DMS53 (cell line): ENCODE results near the gene PINK1.
"Not testable (repeated sequence)": the region's sequence is repeated elsewhere in the genome, so short reads cannot be mapped to it uniquely, and the experiment has no call there.

Experiments used
- DNase-seq: peaks from one replicate; lab custom pipeline; 2025; lab: John Stamatoyannopoulos, UW

The PINK1 gene

GRCh38 chr1:20633190-20634064 lies at the start of gene PINK1:
PINK1 (plus strand) TSS chr1:20633458; CDS start chr1:20633549, 91 bp downstream.
- peak; percentile 93 for DNase-seq

- peak; percentile 28 for DNase-seq
Observed at GRCh38 chr1:20584890-20585289, 48.4 kb upstream of the PINK1 start.

DNA sequence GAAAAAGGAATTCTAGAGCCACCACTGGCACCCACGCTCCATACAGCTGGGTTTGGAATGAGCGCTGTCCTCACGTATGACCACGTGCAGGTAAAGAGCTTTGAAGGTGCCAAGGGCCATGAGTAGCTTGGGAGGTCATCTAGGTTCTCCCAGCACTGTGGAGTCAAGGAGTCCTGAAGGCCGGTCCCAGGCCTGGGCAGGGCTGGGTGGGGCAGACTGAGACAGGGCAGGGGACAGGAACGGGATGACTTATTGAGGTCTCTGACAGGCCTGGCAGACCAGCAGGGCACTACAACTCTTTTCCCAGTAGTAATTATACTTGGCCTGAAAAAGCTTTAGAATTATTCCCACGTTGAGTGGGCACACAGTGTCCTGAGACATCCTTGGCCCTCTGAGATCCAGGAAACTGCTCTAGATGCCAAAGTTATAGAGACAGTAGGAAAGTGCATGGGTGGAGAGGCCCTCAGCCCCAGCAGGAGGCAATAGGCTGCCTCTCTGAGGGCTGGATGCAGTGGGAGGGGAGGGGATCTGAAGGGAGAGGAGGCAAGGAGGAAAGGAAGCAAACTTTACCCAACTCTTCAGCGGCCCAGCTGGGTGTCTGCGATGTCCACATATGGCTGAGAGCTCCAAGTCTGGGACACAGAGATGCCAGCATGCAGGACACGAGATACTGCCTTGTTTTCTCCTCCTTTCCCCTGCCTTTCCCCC lies 46.2 kb upstream of the PINK1 start:
- no peak for DNase-seq

- DNase-seq = peak; percentile 42
Observed at GRCh38 chr1:20587661-20588053, 45.6 kb upstream of the PINK1 start.

DNA sequence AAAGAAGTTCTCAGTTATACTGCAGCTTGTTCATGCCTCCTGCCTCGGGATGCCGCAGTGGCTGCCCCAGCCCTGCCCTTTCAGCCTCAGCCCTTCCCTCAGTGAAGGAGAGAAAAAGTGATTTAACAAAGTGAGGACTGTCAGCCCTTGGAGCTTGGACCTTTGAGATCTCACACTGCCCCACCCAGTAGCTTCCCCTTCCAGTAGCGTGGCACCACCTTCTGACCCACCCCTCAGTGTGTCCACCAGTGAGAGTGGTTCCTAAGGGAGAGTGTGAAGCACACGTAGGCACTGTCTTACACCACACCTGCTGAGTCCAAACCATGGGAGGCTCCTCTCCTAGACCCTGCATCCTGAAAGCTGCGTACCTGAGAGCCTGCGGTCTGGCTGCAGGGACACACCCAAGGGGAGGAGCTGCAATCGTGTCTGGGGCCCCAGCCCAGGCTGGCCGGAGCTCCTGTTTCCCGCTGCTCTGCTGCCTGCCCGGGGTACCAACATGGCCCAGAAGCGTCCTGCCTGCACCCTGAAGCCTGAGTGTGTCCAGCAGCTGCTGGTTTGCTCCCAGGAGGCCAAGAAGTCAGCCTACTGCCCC lies 44.5 kb upstream of the PINK1 start, which contains the start of gene CDA:
Gene CDA, plus strand, starts transcription at position 464 of the 592 bp plus-strand sequence. Its CDS starts 33 bp downstream, at position 497.
- peak; percentile 19 for DNase-seq

- no peak for DNase-seq
Observed at GRCh38 chr1:20589331-20590278, 43.7 kb upstream of the PINK1 start.

DNA sequence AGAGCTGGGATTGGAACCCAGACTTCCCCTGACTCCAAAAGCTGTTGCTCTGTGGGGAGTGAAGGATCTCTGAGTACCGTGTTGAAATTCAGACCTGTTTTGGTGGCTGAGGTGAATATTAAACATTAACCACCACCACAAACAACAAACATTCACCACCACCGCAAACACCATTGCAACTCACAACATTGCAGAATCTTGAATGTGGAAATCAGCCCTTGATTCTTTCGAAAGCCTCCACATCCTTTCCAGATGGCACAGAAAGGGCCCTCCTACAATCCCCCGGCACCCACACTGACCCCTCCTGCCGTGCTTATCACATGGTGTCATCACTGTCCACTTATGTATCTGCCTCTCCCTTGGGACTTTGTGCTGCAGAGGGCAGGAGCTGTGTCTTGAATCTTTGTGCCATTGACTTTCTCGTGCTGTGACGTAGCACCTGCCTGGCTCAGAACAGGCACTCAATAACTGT lies 42.9 kb upstream of the PINK1 start:
- DNase-seq = no peak

DNA sequence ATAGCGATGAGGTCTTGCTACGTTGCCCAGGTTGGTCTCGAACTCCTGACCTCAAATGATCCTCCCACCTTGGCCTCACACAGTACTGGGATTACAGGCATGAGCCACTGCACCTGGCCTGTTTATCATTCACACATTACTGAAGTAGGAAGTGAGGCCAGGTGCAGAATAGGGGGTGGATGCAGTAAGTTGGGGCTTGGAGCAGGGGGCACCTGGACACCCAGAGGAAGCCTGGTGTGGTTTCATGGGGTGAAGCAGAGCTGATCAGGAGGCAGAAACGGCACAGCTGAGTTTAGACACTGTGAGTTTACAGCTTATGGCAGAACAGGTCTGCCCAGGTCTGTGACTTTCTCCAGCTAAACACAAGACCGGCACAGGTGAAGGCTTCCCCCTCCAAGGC lies 39.5 kb upstream of the PINK1 start:
- no peak for DNase-seq

DNA sequence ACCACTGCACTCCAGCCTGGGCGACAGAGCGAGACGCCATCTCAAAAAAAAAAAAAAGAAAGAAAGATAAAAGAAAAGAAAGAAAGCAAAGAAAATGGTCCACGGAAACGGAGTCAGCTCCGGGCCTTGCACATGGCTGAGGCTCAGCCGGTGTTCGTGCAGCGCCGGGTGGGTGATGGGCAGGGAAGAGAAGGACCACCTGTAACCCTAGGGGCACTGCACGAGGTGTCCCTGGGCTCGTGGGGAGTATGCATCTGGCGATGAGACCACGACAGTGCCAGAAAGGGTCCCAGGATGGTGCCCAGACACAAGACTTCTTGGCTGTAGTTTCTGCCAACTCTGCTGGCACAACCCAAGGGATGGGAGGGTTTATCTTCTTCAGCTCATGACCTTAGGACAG lies 38.5 kb upstream of the PINK1 start:
- no peak for DNase-seq

DNA sequence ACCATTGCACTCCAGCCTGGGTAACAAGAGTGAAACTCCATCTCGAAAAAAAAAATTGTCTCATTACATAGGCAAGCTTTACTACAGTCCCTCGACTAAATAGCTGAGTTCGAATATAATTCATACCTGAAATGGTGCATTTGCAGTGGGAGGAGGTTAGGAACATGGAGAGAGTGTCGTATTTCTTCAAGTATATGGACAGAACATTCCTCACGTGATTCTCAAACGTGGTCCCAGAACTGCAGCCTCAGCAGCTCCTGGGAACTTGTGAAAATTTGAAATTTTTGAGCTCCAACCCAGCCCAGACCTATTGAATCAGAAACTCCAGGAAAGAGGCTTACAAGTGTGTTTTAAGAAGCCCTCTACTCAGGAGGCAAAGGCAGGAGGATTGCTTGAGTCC lies 37.2 kb upstream of the PINK1 start:
- no peak for DNase-seq

DNA sequence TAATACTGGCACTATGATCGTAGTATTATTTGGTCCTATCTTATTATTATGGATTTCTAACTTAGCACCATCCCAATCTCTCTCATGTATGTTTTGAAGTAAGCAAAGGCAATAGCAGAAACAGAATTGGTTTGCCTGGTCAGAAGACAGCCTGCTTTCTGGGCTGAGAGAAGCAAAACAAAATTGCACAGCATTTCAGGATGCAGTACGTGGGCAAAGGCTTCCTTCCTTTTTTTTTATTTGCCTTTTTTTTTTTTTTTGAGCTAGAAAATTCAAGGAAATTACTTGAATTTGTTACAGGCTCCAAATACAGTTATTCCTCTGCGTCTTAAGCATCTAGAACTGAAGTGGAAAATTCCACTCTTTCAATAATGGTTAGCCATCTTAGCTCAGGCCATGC lies 35.6 kb upstream of the PINK1 start:
- DNase-seq = no peak

- DNase-seq = no peak
Observed at GRCh38 chr1:20600156-20600555, 33.1 kb upstream of the PINK1 start.

GRCh38 chr1:20601129-20601825 lies 32.0 kb upstream of the PINK1 start:
- no peak for DNase-seq

- no peak for DNase-seq
Observed at GRCh38 chr1:20602851-20603450, 30.3 kb upstream of the PINK1 start.

DNA sequence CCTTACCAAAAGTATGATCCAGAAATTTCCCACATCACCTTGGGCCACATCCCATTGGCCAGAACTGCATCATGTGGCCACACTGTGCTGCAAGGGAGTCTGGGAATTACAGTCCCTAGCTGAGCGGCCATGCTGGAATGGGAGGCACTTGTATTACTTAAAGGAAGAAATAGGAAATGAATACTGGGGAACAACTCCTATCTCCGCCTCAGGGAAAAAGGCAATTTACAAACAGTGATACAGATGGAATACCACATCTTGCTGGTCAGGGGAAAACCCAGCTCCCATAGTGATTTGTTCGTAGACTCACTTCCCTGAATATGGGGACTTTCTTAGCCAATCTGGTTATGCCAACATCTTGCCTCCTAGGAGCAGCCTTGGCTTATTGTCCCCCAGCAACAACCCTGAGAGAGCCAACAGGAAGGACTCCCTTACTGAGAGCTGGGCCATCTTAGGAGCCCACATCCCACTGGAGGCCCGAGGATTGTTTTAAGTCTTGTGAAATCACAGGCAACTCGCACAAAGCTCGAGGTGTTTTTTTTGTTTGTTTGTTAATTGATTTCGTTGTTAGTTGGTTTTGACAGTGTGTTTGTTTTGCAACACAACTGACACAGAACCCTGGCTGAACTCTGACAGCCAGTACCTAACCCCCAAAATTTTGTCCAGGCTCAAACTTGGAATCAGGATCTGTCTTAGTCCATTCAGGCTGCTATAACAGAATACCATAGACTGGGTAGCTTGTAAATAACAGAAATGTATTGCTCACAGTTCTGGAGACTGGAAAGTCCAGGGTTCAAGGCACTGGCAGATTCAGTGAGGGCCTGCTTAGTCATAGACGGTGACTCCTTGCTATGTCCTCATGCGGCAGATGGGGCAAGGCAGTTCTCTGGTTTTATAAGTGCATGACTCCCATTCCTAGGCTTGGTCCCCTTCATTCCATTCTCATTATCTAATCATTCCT lies 29.5 kb upstream of the PINK1 start:
- no peak for DNase-seq

- no peak for DNase-seq
Observed at GRCh38 chr1:20604678-20605077, 28.6 kb upstream of the PINK1 start.

DNA sequence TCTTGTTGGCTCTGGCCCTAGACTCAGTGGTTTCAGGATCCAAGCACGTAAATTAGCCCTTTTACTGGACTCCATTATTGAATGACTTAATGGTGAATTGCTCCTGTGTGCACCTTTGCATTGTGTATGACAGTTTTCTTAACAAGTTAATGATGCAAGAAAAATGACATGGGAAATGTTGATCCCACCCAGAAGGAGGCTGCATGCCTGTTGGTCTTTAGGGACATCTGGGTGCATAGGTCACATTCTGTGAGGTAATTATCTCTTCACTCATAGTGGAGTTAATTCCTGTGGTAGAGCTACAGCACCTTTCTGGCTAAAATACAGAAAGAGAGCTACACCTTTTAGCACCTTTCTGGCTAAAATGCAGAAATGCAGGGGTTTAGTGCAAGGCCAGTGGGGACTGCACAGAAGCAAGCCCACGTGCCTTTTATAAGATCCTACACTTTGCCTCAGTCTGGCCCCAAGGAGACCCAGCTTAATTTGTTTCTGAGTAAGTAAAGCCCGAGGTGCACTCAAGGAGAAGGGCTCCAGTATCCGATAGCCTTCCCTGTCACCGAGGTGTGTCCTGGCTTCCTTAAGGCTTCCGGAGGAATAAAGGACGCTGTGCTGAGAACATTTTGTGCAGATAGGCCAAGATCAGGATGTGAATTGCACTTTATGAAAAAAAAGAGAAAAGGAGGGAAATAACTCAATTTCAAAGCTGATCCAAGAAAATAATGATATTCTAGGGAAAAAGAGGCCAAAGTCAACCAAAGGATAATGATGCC lies 26.3 kb upstream of the PINK1 start:
- not testable (repeated sequence) for DNase-seq

DNA sequence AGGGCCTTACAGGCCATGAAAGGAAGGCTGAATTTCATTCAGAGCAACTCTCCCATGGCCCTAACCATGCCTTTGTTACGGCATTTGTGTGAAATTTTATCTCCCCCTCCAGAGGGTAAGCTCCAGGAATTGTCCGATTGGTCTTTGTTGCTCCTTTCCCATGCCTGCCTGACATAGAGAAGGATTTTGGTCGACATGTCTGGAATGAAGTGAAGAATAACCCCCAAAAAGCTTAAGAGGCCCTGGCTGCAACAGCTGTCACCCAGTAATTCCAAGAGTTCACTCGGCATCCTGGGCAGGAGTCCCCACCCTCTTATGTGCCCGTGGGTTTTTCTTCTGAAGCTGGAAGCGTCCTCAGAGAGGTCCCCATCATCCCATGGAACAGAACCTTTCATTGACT lies 23.7 kb upstream of the PINK1 start:
- DNase-seq = no peak

DNA sequence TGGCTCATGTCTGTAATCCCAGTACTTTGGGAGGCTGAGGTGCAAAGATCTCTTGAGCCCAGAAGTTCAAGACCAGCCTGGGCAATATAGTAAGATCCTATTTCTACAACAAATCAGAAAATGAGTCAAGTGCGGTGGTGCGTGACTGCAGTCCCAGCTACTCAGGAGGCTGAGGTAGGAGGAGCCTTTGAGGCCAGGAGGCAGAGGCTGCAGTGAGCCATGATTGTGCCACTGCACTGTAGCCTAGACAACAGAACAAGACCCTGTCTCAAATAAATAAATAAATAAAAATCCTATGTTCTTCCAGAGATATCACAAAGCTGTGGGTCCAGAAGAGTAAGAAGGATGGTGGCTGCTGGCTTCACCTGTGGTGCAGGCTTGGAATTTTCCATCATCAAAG lies 22.3 kb upstream of the PINK1 start:
- no peak for DNase-seq
